ENCODE measurements around the gene MAEA.

GRCh38 chr4:1310796-1311631 is 21.3 kb downstream of the MAEA start:
- TF ChIP-seq CTCF (IDR thresholded peaks at IDR 0.05) (no peak), EZH2 (IDR thresholded peaks at IDR 0.05) (no peak)
